OCI-LY7 (cell line): ENCODE data around the gene MCAT. TPM values are rescaled to one million over a fixed set of nuclear protein-coding genes. Genes with fewer than 3 reads are reported as not detected.
A peak's percentile ranks its signal among the peaks of the same experiment; 100 is the strongest.

Experiments
- BruUV-seq: library from RNA; stranded (reverse); fragments of 400-500 nt; replicated peaks from 2 replicates; lab custom pipeline; 2021; lab: Mats Ljungman, UMichigan
- CTCF ChIA-PET: fragments of 300-600 bp; sonication (Branson Sonifier 250); formaldehyde crosslinking; loops from one replicate; lab custom pipeline; 2022; ENCODE audit warnings: antibody characterized with exemption; ENCODE audit not compliant: unreplicated experiment; lab: Charles Lee
- POLR2A ChIA-PET: fragments of 300-600 bp; sonication (Branson Sonifier 250); formaldehyde crosslinking; loops from one replicate; lab custom pipeline; 2022; ENCODE audit warnings: antibody characterized with exemption; lab: Charles Lee
- DNase-seq: peaks from one replicate; pipeline ENCODE4 v3.0.0-alpha.2; 2015; ENCODE audit warnings: low spot score
- H2AFZ ChIP-seq: fragments of 200-600 bp; sonication (generic), shearing (Covaris generic); 2 replicates; pipeline ENCODE4 v1.6.1; 2014; ENCODE audit warnings: mild to moderate bottlenecking, antibody characterized with exemption, low read length, moderate library complexity
- H3K27ac ChIP-seq: fragments of 200-600 bp; sonication (generic); 2 replicates; pipeline ENCODE4 v1.5.1; 2014; ENCODE audit warnings: mixed run types, low read depth, mild to moderate bottlenecking, moderate library complexity, low read length, inconsistent platforms; ENCODE audit not compliant: poor library complexity, severe bottlenecking
- H3K36me3 ChIP-seq: fragments of 200-600 bp; sonication (generic); 2 replicates; pipeline ENCODE4 v1.6.1; 2014; ENCODE audit warnings: mild to moderate bottlenecking, antibody characterized with exemption, low read length, moderate library complexity, mixed read lengths; ENCODE audit not compliant: insufficient read depth
- H3K4me1 ChIP-seq: fragments of 200-600 bp; sonication (generic); 2 replicates; pipeline ENCODE4 v1.5.1; 2014; ENCODE audit warnings: mild to moderate bottlenecking, low read length; ENCODE audit not compliant: insufficient read depth, poor library complexity, severe bottlenecking
- H3K4me2 ChIP-seq: fragments of 200-600 bp; sonication (generic); 2 replicates; pipeline ENCODE4 v1.6.1; 2014; ENCODE audit warnings: mild to moderate bottlenecking, low read length
- H3K4me3 ChIP-seq: fragments of 200-600 bp; sonication (generic); 2 replicates; pipeline ENCODE4 v1.5.1; 2014; ENCODE audit warnings: mild to moderate bottlenecking, low read depth, low read length; ENCODE audit not compliant: poor library complexity, severe bottlenecking
- H3K79me2 ChIP-seq: fragments of 200-600 bp; sonication (generic); 2 replicates; pipeline ENCODE4 v1.6.1; 2016; ENCODE audit warnings: low read depth, mild to moderate bottlenecking, low read length, moderate library complexity, mixed read lengths; ENCODE audit not compliant: insufficient read depth
- H3K9me2 ChIP-seq: fragments of 200-600 bp; sonication (generic); 2 replicates; pipeline ENCODE4 v1.6.1; 2016; ENCODE audit warnings: mild to moderate bottlenecking, low read length, mixed read lengths; ENCODE audit not compliant: insufficient read depth
- H3K9me3 ChIP-seq: fragments of 200-600 bp; sonication (generic); 2 replicates; pipeline ENCODE4 v1.6.1; 2014; ENCODE audit warnings: mild to moderate bottlenecking, mixed run types, low read length, mixed read lengths
- H4K20me1 ChIP-seq: fragments of 200-600 bp; sonication (generic); 2 replicates; pipeline ENCODE4 v1.6.1; 2014; ENCODE audit warnings: mild to moderate bottlenecking, antibody characterized with exemption, low read length, moderate library complexity, mixed read lengths; ENCODE audit not compliant: insufficient read depth
- CTCF ChIP-seq: fragments of 200-600 bp; sonication (generic); conservative IDR thresholded peaks from 2 replicates; pipeline ENCODE4 v1.5.1; 2014; ENCODE audit warnings: mild to moderate bottlenecking, antibody characterized with exemption, low read length, moderate library complexity, mixed read lengths
- EZH2phosphoT487 ChIP-seq: fragments of 200-600 bp; sonication (generic); IDR thresholded peaks from 2 replicates; pipeline ENCODE4 v1.6.1; 2018; ENCODE audit warnings: low read depth, borderline replicate concordance, mild to moderate bottlenecking, mixed run types, antibody characterized with exemption, low read length, moderate library complexity, mixed read lengths
- intact Hi-C: fragments of 100-400 bp; cut with micrococcal nuclease; formaldehyde crosslinking; loops from one replicate; pipeline ENCODE4 v1.10.0; 2022; ENCODE audit not compliant: unreplicated experiment
- total RNA-seq, 2 experiments: library from RNA; depleted of rRNA in 1 of 2; stranded (reverse); fragments of >200 nt in 1 of 2; shearing (Covaris generic) in 1 of 2; gene quantifications; 2 replicates each; pipeline ENCODE4 v1.2.3, GENCODE V29; 2014 to 2022

The MCAT gene
- total RNA-seq, 2 experiments from 2014 or later: 30.6 to 33.2 TPM

DNA sequence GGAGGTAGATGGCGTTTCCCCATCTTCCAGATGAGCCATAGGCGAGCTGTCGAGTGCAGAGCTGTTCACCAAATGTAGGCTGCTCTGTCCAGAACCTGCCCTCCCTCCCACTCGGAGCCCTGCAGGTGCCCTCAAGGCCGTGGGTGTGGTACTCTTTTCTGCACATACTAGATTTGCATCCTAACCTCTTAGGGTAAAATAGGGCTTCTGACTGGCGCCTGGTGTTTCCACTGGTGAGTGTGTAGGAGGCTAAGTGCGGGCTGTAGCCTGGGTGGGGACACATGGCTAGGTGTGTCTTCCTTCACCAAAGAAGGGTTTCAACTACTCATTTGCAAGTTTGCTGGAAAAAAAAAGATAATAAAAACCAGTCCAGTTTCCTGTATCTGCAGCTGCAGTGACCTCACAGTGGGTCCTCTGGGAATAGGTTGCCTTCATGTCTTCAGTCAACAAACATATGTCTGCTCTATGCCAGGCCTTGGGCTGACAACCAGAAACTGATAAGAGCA is 24.2 kb downstream of the MCAT start:
- intact Hi-C loops: loop anchor here (5.0 kb wide), 1 partner anchor 402 kb away; no protein-coding TSS in a partner anchor
- Histone ChIP-seq H4K20me1 (no peaks in the 10 kb centered on the region), H3K4me3 (peak overlapping the region; percentile 54), H3K36me3 (peaks cover 79% of the 10 kb centered on the region), H3K4me2 (peak overlapping the region; percentile 89), H3K9me3 (no peaks in the 10 kb centered on the region), H2AFZ (no peak overlapping the region), H3K79me2 (peaks cover 95% of the 10 kb centered on the region), H3K9me2 (no peaks in the 10 kb centered on the region), H3K27ac (peak overlapping the region; percentile 96), H3K4me1 (peaks cover 100% of the 10 kb centered on the region)
- ChIA-PET POLR2A (no interaction called here), CTCF (no interaction called here)
- DNase-seq: peak; percentile 97
- no TSS peak for BruUV-seq
- TF ChIP-seq EZH2phosphoT487 (no peak), CTCF (no peak)

GRCh38 chr22:43118024-43118849 is 25.0 kb downstream of the MCAT start:
- Histone ChIP-seq H3K4me1 (peaks cover 100% of the 10 kb centered on the region), H3K9me2 (no peaks in the 10 kb centered on the region), H3K4me2 (peak overlapping the region; percentile 89), H3K79me2 (peaks cover 95% of the 10 kb centered on the region), H3K27ac (peak overlapping the region; percentile 96), H2AFZ (no peak overlapping the region), H3K36me3 (peaks cover 78% of the 10 kb centered on the region), H3K4me3 (peak overlapping the region; percentile 54), H3K9me3 (no peaks in the 10 kb centered on the region), H4K20me1 (no peaks in the 10 kb centered on the region)
- POLR2A ChIA-PET: interaction anchor here (0.5 to 1.0 kb wide), 2 partner anchors 10 to 26 kb away, joined by 4 to 5 read pairs; no protein-coding TSS in a partner anchor
- BruUV-seq: no TSS peak
- CTCF ChIA-PET: no interaction called here
- TF ChIP-seq CTCF: no peak
- peak; percentile 54 for DNase-seq
- intact Hi-C loops: loop anchor here (5.0 kb wide), 1 partner anchor 401 kb away; no protein-coding TSS in a partner anchor
